Gastroesophageal sphincter (tissue), 4 donors: ENCODE data around the gene RBM22. TPM values are rescaled to one million over a fixed set of nuclear protein-coding genes. Genes with fewer than 3 reads are reported as not detected.

Experiments used
- ATAC-seq: fragments of 150-250 bp; one replicate; pipeline ENCODE4 v1.9.1; 2016; ENCODE audit warnings: mild to moderate bottlenecking, moderate library complexity
- H3K27ac ChIP-seq, 4 donors: fragments of 200-600 bp; sonication (generic) in 3 of 4; 1 replicate in 3 of 4; 2 replicates in 1 of 4; pipeline ENCODE4 v1.5.1; 2016 to 2019
- H3K27me3 ChIP-seq: fragments of 200-600 bp; sonication (generic); one replicate; pipeline ENCODE4 v1.5.1; 2019
- H3K36me3 ChIP-seq, 2 donors: fragments of 200-600 bp; sonication (generic); one replicate each; pipeline ENCODE4 v1.5.1; 2019; ENCODE audit warnings: control low read depth in 1 of 2
- H3K4me1 ChIP-seq, 3 donors: fragments of 200-600 bp; sonication (generic); 1 replicate in 2 of 3; 2 replicates in 1 of 3; pipeline ENCODE4 v1.5.1; 2016 to 2019; ENCODE audit warnings: control low read depth in 2 of 3
- H3K4me3 ChIP-seq, 2 donors: fragments of 200-600 bp; sonication (generic); one replicate each; pipeline ENCODE4 v1.5.1; 2019; ENCODE audit warnings: mild to moderate bottlenecking in 1 of 2, moderate library complexity in 1 of 2
- H3K9me3 ChIP-seq, 3 donors: fragments of 200-600 bp; sonication (generic); one replicate each; pipeline ENCODE4 v1.5.1; 2017 to 2019; ENCODE audit warnings: control low read depth in 2 of 3
- EP300 ChIP-seq: sonication (generic); formaldehyde crosslinking; IDR thresholded peaks from one replicate; pipeline ENCODE4 v1.6.1; 2017; ENCODE audit warnings: antibody characterized with exemption, mild to moderate bottlenecking
- POLR2A ChIP-seq, 2 donors: fragments of 450-650 bp; IDR thresholded peaks; one replicate each; pipeline ENCODE4 v1.6.1; 2017; ENCODE audit warnings: antibody characterized with exemption in 2 of 2, mild to moderate bottlenecking in 2 of 2, moderate library complexity in 1 of 2
- POLR2AphosphoS5 ChIP-seq: sonication (generic); formaldehyde crosslinking; IDR thresholded peaks from one replicate; pipeline ENCODE4 v1.6.1; 2017; ENCODE audit warnings: antibody characterized with exemption
- WGBS, 2 donors: methylation state at CpG; one replicate each; pipeline ENCODE4 v1.1.5; 2018; ENCODE audit warnings: low coverage in 1 of 2; 5-methylcytosine and 5-hydroxymethylcytosine counted together
- total RNA-seq, 4 donors: library from RNA; depleted of rRNA; stranded (reverse); fragments of >200 nt; gene quantifications; one replicate each; pipeline ENCODE4 v1.1.0, GENCODE V29; 2016
- TF ChIP-seq, protein P1 (sequence below), 4 experiments: fragments of 200-600 bp in 2 of 4; fragments of 450-650 bp in 2 of 4; sonication (generic) in 1 of 4; IDR thresholded peaks; one replicate each; pipeline ENCODE4 v1.5.1; 2017 to 2019; ENCODE audit warnings: antibody characterized with exemption in 4 of 4, mild to moderate bottlenecking in 2 of 4, moderate library complexity in 2 of 4

RBM22 gene
- total RNA-seq, 4 donors from 2014 or later, result 24.3 to 37.2 (median 32.4) TPM

DNA sequence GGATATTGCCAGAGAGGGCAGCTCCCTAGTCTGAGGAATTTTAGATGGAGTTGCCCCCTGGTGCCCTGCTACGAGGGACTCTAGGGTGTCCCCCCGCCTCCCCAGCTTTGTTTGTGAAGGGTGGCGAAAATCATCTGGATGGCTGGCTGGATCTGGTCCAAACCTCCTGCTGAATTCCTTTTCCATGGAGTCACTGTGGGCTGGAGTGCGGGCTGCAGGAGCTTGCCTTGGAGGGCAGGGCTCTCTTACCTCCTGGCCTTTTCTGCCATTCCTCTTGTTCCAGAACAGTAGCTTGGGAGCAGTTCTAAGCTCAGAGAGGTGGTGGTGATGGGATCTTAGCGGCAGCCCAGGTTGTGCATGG lies 58.3 kb downstream of the RBM22 start:
- Histone ChIP-seq H3K4me1 (peaks cover 21 to 98% (median 71%) of the 10 kb centered on the region in 3 donors), H3K27ac (peak overlapping the region; percentile 3 to 92 (median 85)), H3K27me3 (no peaks in the 10 kb centered on the region), H3K4me3 (no peak overlapping the region), H3K9me3 (no peaks in the 10 kb centered on the region), H3K36me3 (no peaks in the 10 kb centered on the region)
- ATAC-seq, result peak; percentile 63
- no CpG with 5 or more reads among the region's 5 CpGs for WGBS, 2 donors
- TF ChIP-seq POLR2AphosphoS5 (peak; percentile 70), EP300 (no peak)

DNA sequence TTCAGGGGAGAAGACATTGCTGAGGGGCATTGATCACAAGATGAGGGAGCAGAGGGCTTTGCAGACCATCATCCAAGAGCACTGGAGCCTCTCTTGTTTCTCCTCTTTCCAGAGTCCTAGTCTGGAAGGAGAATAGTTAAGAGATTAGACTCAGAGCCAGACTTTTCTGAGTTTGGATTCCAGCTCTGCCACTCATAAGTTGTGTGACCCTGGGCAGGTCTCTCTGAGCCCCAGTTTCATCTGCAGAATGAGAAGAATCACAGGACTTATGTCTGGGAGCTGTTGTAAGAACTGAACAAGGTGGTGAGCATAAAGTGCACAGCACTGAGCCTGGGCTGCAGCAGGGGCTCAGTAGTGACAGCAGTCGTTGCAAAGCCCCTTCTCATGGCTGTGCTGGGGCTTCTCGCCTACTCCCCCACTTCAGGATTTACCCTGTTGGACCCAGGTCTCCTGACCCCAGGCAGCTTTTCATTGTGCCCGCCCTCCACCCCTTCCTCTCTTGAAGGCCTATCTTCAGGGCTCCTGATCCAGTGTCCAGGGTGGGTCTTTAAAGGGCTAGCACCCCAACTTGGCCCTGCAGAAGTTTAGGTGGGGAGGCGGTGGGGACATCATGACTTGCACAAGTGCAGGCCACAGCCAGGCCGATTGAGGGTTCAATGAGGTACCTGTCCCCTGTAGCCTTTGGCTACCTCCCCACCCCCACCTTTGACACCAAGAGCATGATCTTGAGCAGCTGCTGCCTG lies 58.9 kb downstream of the RBM22 start:
- no peak for ATAC-seq
- no peak for TF ChIP-seq EP300
- no peak for TF ChIP-seq POLR2AphosphoS5
- TF ChIP-seq, protein P1, sequence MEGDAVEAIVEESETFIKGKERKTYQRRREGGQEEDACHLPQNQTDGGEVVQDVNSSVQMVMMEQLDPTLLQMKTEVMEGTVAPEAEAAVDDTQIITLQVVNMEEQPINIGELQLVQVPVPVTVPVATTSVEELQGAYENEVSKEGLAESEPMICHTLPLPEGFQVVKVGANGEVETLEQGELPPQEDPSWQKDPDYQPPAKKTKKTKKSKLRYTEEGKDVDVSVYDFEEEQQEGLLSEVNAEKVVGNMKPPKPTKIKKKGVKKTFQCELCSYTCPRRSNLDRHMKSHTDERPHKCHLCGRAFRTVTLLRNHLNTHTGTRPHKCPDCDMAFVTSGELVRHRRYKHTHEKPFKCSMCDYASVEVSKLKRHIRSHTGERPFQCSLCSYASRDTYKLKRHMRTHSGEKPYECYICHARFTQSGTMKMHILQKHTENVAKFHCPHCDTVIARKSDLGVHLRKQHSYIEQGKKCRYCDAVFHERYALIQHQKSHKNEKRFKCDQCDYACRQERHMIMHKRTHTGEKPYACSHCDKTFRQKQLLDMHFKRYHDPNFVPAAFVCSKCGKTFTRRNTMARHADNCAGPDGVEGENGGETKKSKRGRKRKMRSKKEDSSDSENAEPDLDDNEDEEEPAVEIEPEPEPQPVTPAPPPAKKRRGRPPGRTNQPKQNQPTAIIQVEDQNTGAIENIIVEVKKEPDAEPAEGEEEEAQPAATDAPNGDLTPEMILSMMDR (IDR thresholded peaks at IDR 0.05), result no peak
- no peak for TF ChIP-seq POLR2A (IDR thresholded peaks at IDR 0.05)
- H3K27ac ChIP-seq, result peak overlapping the region; percentile 45 to 92 (median 85)
- WGBS, 2 donors, result 60 to 80% methylated on average over 1 of the region's 5 CpGs
- H3K27me3 ChIP-seq, result no peaks in the 10 kb centered on the region
- no peaks in the 10 kb centered on the region for H3K9me3 ChIP-seq
- H3K4me3 ChIP-seq, result no peak overlapping the region
- H3K36me3 ChIP-seq, result no peaks in the 10 kb centered on the region
- peaks cover 21 to 98% (median 71%) of the 10 kb centered on the region in 3 donors for H3K4me1 ChIP-seq

DNA sequence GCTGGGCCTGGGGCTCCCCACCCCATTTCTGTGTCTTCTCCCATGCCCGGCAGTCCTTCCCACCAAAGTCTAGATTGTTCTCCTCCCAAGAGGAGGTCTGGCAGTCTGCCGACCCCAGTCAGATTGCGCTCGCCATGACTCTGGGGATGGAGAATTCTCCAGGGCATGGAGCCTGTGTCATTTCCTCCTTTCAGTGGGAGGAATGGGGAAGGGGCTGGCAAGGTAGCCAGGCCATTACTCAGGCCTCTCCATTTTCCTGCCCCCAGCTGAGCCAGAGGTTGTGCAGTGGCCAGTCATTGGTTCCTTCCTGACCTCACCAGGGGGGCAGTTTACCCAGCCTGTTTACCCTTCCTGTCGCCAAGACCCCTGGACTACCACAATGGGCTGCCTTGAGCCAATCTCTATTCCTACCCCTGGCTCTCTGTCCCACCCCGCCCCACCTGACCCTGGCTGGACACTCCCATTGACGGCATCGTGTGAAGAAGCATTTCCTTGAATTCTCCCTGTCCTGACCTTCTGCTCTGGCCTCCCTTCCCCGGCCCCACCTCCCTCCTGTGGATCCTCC lies 59.8 kb downstream of the RBM22 start:
- no peaks in the 10 kb centered on the region for H3K27me3 ChIP-seq
- peak overlapping the region; percentile 45 to 92 (median 85) for H3K27ac ChIP-seq
- no peaks in the 10 kb centered on the region for H3K9me3 ChIP-seq
- peaks cover 21 to 100% (median 78%) of the 10 kb centered on the region in 3 donors for H3K4me1 ChIP-seq
- WGBS, 2 donors, result 20% methylated on average over 1 of the region's 9 CpGs; no CpG with 5 or more reads in 1 of the 2 donors
- ATAC-seq, result peak; percentile 33
- no peaks in the 10 kb centered on the region for H3K36me3 ChIP-seq
- TF ChIP-seq, protein P1 (IDR thresholded peaks at IDR 0.05), result no peak
- TF ChIP-seq EP300 (no peak), POLR2A (IDR thresholded peaks at IDR 0.05) (no peak), POLR2AphosphoS5 (no peak)
- H3K4me3 ChIP-seq, result peak overlapping the region in 1 of 2 donors; percentile 15

Other genes with a start within 250 kb of the RBM22 start
- gene NDST1, start 192.9 kb downstream of the RBM22 start, total RNA-seq, result 100 to 1,000 TPM in 1 of 4 donors, 10 to 100 TPM in 3; 58.3 to 146 (median 72.1) TPM
- gene SYNPO, start 60.4 kb downstream of the RBM22 start, total RNA-seq, result 10 to 100 TPM; 31.6 to 50.5 (median 37.4) TPM
- under 1 TPM in 3 of 4 donors, not detected in 1; 0.13 to 0.62 (median 0.22) TPM for gene MYOZ3, start 39.8 kb downstream of the RBM22 start, total RNA-seq
- 10 to 100 TPM; 49.8 to 78.6 (median 55.2) TPM for gene DCTN4, start 58.0 kb upstream of the RBM22 start, total RNA-seq
- gene SMIM3, start 77.7 kb upstream of the RBM22 start, total RNA-seq, result 10 to 100 TPM; 35.9 to 58.3 (median 47.9) TPM
- not detected for gene IRGM, start 145.5 kb upstream of the RBM22 start, total RNA-seq
- gene ZNF300, start 203.9 kb upstream of the RBM22 start, total RNA-seq, result 1 to 10 TPM; 1.7 to 6.5 (median 2.8) TPM